SW480 (cell line): ENCODE data around the gene VRK2.
"Not testable (repeated sequence)": the region's sequence is repeated elsewhere in the genome, so short reads cannot be mapped to it uniquely, and the experiment has no call there.

ENCODE experiments used
- DNase-seq: peaks from one replicate; pipeline ENCODE4 v3.0.0-alpha.2; 2016; ENCODE audit warnings: low spot score

Gene VRK2

GRCh38 chr2:58107803-58108710 lies 61.5 kb downstream of the VRK2 start:
- no peak for DNase-seq

GRCh38 chr2:58109481-58109880 lies 62.9 kb downstream of the VRK2 start:
- DNase-seq: no peak

- no peak for DNase-seq
Observed at GRCh38 chr2:58110765-58111164, 64.2 kb downstream of the VRK2 start.

GRCh38 chr2:58113563-58113962 lies 67.0 kb downstream of the VRK2 start:
- DNase-seq: peak; percentile 28

- no peak for DNase-seq
Observed at GRCh38 chr2:58120626-58121229, 74.1 kb downstream of the VRK2 start.

GRCh38 chr2:58122040-58122439 lies 75.4 kb downstream of the VRK2 start:
- no peak for DNase-seq

- DNase-seq: no peak
Observed at GRCh38 chr2:58122540-58122939, 75.9 kb downstream of the VRK2 start.

GRCh38 chr2:58127111-58127510 lies 80.5 kb downstream of the VRK2 start:
- DNase-seq: no peak

GRCh38 chr2:58130238-58130637 lies 83.6 kb downstream of the VRK2 start:
- DNase-seq: no peak

GRCh38 chr2:58131191-58132011 lies 84.8 kb downstream of the VRK2 start:
- no peak for DNase-seq

- DNase-seq: peak; percentile 16
Observed at GRCh38 chr2:58133395-58133794, 86.8 kb downstream of the VRK2 start.

- no peak for DNase-seq
Observed at GRCh38 chr2:58135861-58136260, 89.3 kb downstream of the VRK2 start.

- DNase-seq: no peak
Observed at GRCh38 chr2:58137221-58137620, 90.6 kb downstream of the VRK2 start.

- DNase-seq: no peak
Observed at GRCh38 chr2:58137856-58138255, 91.2 kb downstream of the VRK2 start.

GRCh38 chr2:58138396-58139030 lies 91.9 kb downstream of the VRK2 start:
- DNase-seq: no peak

GRCh38 chr2:58140508-58141072 lies 94.0 kb downstream of the VRK2 start:
- DNase-seq: no peak

GRCh38 chr2:58145769-58146168 lies 99.2 kb downstream of the VRK2 start:
- not testable (repeated sequence) for DNase-seq

GRCh38 chr2:58146707-58147106 lies 100.1 kb downstream of the VRK2 start:
- DNase-seq: peak; percentile 13

- DNase-seq: no peak
Observed at GRCh38 chr2:58155160-58155778, 108.7 kb downstream of the VRK2 start.

- DNase-seq: no peak
Observed at GRCh38 chr2:58156780-58157179, 110.2 kb downstream of the VRK2 start.

- no peak for DNase-seq
Observed at GRCh38 chr2:58157754-58158153, 111.1 kb downstream of the VRK2 start.
